IPS-18c (cell line): ENCODE data around the gene COX7A2.

Experiments
- H3K4me3 ChIP-seq: 2 replicates; pipeline ENCODE4 v1.7.0; 2013; ENCODE audit warnings: low read depth, mild to moderate bottlenecking, low read length, moderate library complexity; ENCODE audit not compliant: insufficient read depth
- H3K9me3 ChIP-seq: one replicate; pipeline ENCODE4 v1.6.1; 2013; ENCODE audit warnings: mild to moderate bottlenecking, low read length, moderate library complexity; ENCODE audit not compliant: control insufficient read depth, insufficient read depth

Gene COX7A2

DNA sequence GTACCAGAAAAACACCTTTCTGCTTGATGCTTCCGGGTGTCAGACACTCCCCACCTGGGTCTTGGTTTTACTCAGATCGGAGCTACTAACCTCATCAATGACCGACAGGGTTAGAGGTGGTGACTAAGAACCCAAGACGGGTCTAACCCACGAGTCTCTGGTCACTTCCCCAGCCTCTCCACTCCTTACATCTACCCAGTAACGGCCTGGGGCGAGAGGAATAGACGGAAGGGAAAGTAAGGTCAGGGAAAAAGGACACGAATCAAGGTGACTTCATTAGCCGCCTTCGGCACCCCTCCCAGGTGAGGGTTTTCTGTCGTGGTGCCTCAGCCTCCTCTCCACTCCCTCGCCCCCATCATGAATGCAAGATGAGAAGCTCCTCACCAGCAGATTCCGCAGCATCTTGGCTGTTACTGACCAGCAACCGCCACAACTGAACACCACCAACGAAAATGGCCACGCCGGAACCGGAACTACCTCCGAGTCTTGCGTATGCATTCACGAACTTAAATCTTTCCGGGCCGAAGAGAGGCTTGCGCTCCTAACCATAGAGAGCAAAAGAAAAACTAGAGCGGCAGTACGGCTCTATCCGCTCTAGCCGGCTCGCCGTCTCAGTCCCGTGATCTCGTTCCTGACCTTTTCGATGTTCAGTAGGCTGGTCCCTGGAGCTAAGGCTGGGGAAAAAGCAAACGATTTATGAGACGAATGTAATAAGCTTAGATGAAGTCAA is at the start of gene COX7A2:
Gene COX7A2 (minus strand): TSS at position 469 of the 730 bp plus-strand sequence. CDS start 67 bp downstream, at position 402.
- no peaks in the 10 kb centered on the region for H3K9me3 ChIP-seq
- peak within 1 kb of the TSS; percentile 78 for H3K4me3 ChIP-seq

- Histone ChIP-seq H3K9me3 (no peaks in the 10 kb centered on the region), H3K4me3 (no peak overlapping the region)
Observed at GRCh38 chr6:75292555-75292954, 49.0 kb upstream of the COX7A2 start.

- Histone ChIP-seq H3K9me3 (no peaks in the 10 kb centered on the region), H3K4me3 (no peak overlapping the region)
Observed at GRCh38 chr6:75291744-75292143, 48.1 kb upstream of the COX7A2 start.

GRCh38 chr6:75291331-75291730 is 47.7 kb upstream of the COX7A2 start:
- Histone ChIP-seq H3K4me3 (no peak overlapping the region), H3K9me3 (no peaks in the 10 kb centered on the region)

DNA sequence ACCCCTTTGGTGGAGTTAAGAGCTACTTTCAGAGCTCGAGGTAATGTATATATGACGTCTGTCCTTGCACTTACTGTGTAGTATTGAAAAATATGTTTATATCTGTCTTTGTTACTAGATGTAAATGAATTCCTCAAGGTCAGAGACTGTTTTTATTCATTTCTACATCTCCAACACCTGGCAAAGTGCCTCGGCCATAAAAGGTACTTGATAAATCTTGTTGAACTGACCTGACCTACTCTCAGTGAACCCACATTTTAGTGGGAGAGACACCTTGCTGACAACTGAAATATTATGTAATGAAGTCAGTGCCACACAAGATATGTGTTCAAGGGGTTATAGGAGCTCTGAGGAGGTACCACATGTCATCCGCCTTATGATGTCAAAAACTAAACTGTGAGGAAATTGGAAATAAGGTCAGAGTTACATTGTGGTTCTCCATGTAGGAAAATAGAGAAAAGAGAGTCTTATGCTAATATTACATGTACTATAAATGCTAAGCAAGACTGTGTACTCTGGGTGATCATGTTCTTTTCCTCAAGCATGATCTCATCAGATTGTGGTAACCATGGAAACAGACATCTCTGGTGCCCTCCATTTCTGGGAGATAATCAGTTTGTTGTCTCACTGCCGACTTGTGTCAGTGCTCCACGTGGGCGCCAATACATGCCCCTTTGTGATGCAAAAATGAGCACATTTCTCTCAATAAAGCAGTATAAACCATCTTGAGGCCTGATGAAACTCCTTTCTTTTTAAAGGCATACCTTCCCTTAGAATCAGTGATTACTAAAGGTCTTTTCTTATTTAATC is 46.7 kb upstream of the COX7A2 start:
- H3K4me3 ChIP-seq = no peak overlapping the region
- no peaks in the 10 kb centered on the region for H3K9me3 ChIP-seq

DNA sequence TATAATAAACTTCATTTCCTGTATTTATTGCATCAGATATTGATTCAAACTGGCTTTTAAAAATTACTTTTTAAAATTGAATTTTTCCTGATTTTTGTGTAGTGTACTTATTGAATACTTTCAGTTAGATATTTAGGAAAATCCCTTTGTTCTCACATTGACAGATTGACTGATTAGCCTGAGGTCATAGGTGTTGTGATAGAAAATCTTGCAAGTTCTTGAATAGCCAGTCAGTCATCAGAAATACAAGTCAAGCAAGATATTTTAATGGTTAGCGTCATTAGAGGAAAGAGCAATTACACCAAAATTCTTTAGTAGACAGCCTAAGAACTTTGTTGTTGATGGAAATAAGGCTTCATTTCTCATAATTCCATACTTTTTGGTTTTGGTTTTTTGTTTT is 44.4 kb upstream of the COX7A2 start:
- H3K9me3 ChIP-seq = no peaks in the 10 kb centered on the region
- H3K4me3 ChIP-seq = no peak overlapping the region

GRCh38 chr6:75287424-75287823 is 43.8 kb upstream of the COX7A2 start:
- no peak overlapping the region for H3K4me3 ChIP-seq
- no peaks in the 10 kb centered on the region for H3K9me3 ChIP-seq

DNA sequence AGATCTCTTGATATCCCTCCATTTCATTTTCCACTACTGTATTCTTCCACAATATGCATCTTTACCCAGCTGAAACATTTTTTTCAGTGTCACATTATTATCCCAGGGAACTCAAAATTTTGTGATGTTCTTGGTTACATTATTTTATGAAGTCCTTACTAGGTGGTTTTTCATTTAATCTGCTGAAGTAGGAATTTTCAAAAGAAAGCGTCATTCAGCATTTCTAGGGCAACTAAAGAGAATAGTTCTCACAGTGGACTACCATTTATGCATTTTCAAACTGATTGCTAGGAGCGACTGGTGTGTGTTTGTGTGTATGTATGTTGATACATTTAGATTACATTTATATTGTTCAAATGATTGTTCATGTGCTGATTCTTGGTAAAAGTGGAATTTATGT is 43.4 kb upstream of the COX7A2 start:
- Histone ChIP-seq H3K9me3 (no peaks in the 10 kb centered on the region), H3K4me3 (no peak overlapping the region)

GRCh38 chr6:75285283-75285639 is 41.7 kb upstream of the COX7A2 start:
- Histone ChIP-seq H3K9me3 (no peaks in the 10 kb centered on the region), H3K4me3 (peak overlapping the region; percentile 62)

DNA sequence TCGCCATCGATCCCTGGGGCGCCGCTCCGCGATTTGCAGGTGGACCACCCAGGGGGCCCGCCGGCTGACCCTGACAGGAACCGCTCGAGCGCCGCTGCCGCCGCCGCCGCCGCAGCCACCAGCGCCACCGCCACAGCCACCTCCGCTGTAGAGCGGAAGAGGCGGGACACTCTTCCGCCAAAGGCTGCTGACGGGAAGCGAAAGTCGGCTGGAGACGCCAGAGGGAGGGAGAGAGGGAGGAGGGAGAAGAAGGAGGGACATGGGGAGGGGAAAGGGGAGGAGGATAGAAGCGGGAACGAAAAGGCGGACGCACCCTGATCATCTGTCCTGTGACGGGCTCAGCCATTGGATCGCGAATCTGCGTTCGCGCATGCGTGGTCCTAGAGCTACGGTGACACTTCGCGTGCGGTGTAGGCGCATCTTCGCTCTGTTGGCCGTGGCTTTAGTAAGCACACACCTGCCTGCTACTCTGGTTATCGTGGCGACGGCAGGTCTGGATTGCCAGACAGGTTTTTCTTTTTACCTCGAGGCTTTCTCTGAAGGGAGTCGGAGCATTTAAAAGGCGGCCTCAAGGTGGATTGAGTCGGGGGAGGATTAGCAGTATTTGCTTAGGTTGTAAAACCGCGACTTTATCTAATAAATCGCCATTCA is 41.2 kb upstream of the COX7A2 start, which contains the start of gene TMEM30A:
Gene TMEM30A (minus strand): TSS at position 161 of the 651 bp plus-strand sequence. CDS start 154 bp downstream, at position 7.
- peak within 1 kb of the TSS; percentile 90 for H3K4me3 ChIP-seq
- H3K9me3 ChIP-seq = no peaks in the 10 kb centered on the region

DNA sequence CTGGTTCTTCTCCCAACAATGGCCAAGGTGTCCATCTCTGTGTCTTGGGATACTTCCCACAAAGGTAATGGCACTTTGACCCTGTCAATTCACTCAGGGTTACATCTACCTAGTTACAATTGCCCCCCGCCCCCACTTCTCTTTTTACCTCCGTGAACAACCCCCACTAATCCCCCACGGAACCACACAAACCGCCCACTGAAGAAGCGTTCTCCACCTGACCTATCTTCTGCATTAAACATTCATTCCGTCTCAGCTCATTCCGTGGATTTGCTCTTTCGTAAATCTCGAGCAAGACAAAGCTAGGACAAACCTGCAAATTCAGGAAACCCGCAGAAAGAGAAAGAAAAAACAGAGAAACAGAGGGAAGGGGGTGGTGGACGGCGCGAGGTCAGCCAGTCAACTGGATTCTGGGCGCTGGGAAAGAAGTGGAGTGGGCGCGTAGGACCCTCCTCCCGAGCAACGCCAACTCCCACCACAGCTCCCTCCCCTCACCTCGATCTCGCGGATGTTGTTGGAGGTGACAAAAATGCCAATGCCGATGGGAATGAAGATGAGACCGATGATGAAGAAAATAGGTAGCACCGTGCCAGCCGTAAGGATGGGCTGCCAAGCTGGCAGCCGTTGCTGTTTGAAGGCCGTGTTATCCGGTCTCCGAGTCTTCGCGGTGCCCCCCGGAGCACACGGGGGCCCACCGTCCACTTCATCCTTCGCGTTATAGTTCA is 40.5 kb upstream of the COX7A2 start:
- Histone ChIP-seq H3K4me3 (peak overlapping the region; percentile 90), H3K9me3 (no peaks in the 10 kb centered on the region)

- H3K9me3 ChIP-seq = no peaks in the 10 kb centered on the region
- peak overlapping the region; percentile 17; the same call in 1 of the 2 replicates for H3K4me3 ChIP-seq
Observed at GRCh38 chr6:75282706-75283105, 39.1 kb upstream of the COX7A2 start.

DNA sequence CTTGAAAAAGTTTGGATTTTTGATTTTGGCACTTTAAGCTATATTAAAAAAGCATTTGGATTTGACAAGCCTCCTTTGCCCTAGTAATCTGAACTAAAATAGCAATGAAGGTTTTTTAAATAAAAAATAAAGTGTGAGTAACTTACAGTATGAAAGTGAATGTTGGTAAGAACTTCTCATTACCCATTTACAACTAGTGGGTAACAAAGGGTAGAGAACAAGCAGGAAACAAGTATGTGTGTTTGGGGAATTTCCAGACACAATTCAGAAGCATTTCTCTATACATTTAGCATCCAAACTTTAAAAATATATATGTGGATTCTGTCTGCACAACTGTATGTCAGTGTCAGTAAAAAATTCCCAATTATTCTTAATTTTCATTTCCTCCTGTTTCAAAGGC is 38.1 kb upstream of the COX7A2 start:
- no peak overlapping the region for H3K4me3 ChIP-seq
- no peaks in the 10 kb centered on the region for H3K9me3 ChIP-seq

GRCh38 chr6:75280131-75280855 is 36.7 kb upstream of the COX7A2 start:
- H3K9me3 ChIP-seq = no peaks in the 10 kb centered on the region
- no peak overlapping the region for H3K4me3 ChIP-seq

- Histone ChIP-seq H3K4me3 (no peak overlapping the region), H3K9me3 (no peaks in the 10 kb centered on the region)
Observed at GRCh38 chr6:75279418-75279817, 35.8 kb upstream of the COX7A2 start.

- H3K4me3 ChIP-seq = no peak overlapping the region
- no peaks in the 10 kb centered on the region for H3K9me3 ChIP-seq
Observed at GRCh38 chr6:75278474-75279077, 35.0 kb upstream of the COX7A2 start.
